GM21619 (cell line): ENCODE measurements around the gene EP400.
"Not testable (repeated sequence)": the region's sequence is repeated elsewhere in the genome, so short reads cannot be mapped to it uniquely, and the experiment has no call there.

Source experiments
- ATAC-seq: cut with Tn5 transposase; IDR thresholded peaks from one replicate; pipeline ENCODE4 v1.9.1; 2021; ENCODE audit not compliant: unreplicated experiment

EP400 gene

DNA sequence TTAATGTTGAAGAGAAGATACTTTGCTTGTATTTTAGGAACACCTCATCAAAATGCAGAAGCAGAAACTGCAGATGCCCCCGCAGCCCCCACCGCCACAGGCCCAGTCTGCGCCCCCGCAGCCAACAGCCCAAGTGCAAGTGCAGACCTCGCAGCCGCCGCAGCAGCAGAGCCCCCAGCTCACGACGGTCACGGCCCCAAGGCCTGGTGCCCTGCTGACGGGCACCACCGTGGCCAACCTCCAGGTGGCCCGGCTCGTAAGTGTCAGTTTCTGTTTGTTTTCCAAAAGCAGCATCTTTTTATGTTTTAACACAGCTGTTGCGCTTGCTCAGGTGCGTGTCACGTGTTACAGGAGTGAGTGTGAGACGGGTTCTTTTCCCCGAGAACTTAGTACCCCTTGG is 114.9 kb downstream of the EP400 start:
- no peak for ATAC-seq

DNA sequence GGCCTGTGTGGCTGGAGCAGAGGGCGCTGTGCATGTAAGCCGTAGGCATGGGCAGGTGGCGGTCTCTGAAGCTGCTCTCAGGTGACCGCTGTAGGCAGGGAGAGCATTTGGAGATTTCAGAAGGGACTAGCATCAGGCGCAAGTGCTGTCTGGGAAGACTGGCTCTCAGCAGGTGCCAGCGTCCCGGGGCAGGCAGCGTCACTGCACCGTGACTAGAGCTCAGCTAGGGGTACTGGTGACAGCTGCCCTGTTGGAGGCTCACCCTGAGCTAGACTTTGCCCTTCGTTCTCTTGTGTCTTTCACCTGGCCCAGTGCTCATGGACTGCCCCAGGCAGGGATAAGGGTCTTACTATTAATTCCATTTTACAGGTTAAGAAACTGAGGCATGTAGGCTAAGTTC is 115.5 kb downstream of the EP400 start:
- no peak for ATAC-seq

DNA sequence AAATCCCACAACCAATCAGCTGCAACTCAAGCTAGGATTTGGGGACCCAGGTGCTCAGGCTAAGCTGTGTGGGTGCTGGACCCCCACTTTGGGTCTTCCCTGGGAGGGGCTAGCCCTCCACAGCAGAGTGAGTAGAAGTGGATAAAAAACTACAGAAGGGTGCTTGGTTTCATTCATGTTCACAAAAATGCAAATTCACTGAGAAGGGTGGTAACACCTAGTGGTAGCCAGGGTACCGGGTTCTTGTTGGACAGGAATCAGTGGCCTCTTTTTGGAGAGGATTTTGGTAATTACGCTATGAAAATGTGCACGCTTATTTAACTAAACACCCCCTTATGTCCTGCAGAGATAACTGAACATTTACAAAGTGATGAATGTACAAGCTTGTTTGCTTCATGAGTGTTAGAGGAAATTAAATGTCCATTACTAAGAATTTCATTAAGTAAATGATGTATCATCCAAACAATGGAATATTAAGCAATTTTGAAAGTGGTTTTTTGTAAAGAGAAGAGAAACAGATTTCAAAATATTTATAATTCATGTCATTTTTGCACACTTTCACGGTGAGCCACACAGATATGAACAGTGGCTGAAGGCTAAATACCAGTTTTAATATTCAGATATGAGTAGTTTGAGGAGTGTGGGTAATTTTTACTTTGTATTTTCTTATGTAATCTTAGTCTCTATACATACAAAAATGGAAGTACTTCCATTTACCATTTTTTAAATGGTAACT is 116.0 kb downstream of the EP400 start:
- ATAC-seq = no peak

DNA sequence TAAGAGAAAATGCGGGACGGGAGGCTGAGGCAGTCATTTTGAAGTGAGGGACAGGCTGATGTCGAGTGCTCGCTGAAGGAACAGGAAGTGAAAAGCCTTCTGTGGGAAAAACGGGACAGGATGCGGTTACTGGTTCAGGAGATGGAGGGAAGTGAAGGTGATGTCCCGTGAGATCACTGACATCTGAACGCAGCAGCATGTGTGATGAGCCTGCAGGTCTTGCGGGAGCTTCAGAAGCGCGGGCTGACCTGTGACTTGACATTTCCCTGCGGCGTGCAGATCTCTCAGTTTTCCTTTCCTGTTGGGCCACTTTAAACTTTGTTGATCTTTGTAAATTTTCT is 116.6 kb downstream of the EP400 start:
- peak; percentile 36 for ATAC-seq

DNA sequence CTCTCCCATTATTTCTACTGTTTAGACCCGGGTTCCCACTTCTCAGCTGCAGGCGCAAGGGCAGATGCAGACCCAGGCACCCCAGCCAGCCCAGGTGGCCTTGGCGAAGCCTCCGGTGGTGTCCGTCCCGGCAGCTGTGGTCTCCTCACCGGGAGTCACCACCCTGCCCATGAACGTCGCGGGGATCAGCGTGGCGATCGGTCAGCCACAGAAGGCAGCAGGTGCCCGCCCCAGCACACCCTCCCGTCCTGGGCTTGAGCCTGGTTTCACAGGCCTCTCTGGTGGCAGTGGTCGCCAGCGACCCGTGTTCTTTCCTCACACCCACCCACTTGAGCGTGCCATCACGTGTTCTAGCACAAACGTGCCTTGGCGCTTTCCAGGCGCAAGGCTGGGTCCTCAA is 117.0 kb downstream of the EP400 start:
- ATAC-seq = no peak

DNA sequence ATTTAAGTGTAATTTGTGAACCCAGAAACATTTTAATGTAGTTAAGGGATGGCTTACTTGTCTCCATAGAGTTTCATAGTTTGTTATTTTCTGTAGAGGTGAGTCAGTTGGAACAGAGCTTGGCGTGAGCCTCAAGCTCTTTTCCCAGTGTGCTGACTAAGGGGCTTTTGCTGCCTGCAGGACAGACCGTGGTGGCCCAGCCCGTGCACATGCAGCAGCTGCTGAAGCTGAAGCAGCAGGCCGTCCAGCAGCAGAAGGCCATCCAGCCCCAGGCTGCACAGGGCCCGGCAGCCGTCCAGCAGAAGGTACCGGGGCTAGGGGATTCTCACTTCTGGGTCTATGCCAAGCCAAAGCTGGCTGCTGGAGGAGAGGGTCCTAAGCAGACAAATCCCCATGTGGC is 117.4 kb downstream of the EP400 start:
- ATAC-seq = no peak

DNA sequence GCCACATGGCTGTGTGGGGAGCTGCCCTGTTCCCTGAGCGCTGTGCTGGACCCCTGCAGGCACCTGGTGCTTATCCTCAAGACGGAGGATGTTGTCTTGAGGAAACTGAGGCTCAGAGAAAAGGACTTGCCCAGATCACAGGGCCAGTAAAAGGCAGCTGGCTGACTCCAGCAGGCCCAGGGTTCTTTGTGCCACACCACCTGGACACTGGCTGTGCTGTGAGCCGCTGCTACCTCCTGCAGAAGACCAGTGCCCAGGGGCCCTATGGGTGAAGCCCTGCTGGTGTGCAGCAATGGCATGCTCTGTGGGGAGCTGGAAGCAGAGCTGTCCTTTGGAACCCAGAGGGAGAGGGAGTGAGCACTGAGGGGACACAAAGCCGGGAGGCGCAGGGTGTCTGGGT is 118.5 kb downstream of the EP400 start:
- ATAC-seq = no peak

DNA sequence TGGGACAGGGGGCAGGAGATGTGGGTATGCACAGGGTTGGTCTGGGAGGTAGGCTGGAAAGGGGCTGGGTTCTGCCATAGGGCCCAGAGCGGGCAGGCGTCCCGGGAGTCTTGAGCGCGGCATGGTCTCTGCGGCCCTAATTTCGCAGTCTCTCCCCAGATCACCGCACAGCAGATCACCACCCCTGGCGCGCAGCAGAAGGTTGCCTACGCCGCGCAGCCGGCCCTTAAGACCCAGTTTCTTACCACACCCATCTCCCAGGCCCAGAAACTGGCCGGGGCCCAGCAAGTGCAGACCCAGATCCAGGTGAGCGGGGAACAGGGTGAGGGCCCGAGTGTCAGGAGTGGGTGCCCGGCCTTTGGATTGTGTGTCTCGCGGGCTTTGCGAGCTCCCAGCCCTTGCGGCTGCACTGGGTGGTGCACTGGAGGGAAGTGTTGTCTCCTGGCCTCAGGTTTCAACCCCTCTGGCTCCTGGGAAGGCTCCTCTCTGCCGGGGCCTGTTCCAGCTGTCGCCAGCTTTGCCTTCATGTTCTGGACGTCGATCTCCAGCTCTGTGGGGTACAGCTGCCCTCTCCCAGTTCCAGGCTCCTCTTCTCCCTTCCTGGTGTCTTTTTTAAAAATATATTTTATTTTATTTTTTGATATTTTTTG is 119.7 kb downstream of the EP400 start:
- ATAC-seq = no peak

DNA sequence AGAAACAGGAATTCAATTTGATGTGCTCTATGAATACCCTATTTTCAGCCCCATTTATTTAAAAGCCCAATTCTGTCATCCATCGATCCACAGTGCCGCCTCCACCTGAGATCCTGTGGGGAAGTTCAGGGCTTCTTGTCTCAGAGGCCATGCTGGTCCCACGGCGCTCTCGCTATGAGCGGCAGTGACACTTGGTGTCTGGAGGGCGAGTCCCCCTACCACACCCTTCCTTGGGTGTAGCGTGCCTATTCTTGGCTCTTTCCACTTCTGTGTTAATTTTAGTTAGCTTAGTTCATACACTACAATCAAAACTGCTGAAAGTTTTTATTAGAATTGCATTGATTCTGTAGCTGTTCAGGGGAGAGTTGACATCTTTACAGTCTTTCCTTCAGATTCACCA is 120.6 kb downstream of the EP400 start:
- no peak for ATAC-seq

DNA sequence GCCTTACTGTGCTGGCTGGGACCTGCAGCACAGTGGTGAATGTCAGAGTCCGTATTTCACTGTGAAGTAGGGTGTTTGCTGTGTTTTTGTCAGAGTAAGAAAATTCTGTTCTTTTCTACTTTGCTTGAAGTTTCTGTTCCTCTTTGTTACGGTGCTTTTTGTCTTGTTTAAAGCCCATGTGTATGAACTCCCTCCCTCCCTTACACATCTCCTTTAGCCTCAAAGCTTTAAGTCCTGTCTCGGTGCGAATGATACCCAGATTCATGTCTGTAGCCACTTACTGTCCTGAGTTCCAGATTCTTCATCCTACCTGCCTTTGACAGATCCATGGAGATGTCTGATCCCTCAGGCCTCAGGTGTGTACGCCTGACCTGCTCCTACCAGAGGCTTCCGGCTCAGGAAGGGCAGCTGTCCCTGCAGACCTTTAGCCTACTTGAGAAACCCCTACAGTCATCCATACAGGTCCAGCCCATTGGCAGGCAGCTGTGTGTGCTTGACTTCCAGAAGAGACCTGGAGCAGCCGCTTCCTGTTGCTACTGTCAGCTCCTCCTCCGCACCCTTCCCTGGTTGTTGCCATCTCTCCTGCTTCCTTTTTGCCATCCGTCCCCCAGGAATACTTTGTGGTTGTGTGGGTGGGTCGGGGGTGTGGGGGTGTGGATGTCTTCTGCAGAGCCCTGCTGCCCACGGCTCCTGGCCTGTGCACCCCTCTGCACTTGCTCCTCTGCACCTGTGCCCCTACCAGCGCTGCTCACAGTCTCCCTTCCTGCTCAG is 121.5 kb downstream of the EP400 start:
- peak; percentile 73 for ATAC-seq

DNA sequence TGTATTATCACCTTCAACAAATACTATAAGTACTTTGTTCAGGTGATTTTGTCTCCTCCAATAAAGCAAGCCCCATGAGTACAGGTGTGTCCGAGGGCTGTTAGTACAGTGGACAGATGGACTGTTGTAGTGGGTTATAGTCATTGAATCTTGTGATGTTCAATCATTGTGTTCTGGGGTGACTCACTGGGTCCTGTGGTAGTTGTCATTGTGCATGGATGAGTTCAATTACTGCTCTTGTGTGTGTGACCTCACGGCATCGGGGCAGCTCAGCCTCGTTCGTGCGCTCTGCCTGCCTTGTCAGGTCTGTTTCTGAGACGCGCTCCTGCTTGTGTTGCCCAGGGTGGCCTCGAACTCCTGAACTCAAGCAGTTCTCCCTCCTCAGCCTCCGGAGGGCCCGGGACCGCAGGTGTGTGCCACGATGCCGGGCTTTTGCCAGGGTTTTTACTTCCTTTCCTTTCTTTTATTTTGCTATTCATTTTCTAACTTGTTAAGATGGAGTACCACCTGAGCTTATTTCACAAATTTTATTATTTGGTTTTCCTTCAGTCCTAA is 122.2 kb downstream of the EP400 start:
- ATAC-seq = peak; percentile 9

DNA sequence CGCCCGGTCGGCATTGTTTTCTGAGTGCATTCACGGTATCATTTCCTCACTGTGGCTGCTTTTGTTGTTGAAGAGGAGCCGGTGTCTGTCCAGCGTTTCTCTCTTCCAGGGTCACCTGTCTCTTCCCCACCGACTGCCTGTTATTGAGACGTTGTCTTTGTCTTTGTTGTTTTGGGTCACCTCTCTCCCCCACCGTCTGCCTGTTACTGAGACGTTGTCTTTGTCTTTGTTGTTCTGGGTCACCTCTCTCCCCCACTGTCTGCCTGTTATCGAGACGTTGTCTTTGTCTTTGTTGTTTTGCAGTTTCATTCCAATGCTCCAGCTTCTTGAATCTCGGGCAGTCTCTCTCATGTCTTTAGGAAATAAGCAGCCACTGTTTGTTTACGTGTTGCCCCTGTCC is 124.5 kb downstream of the EP400 start:
- no peak for ATAC-seq

DNA sequence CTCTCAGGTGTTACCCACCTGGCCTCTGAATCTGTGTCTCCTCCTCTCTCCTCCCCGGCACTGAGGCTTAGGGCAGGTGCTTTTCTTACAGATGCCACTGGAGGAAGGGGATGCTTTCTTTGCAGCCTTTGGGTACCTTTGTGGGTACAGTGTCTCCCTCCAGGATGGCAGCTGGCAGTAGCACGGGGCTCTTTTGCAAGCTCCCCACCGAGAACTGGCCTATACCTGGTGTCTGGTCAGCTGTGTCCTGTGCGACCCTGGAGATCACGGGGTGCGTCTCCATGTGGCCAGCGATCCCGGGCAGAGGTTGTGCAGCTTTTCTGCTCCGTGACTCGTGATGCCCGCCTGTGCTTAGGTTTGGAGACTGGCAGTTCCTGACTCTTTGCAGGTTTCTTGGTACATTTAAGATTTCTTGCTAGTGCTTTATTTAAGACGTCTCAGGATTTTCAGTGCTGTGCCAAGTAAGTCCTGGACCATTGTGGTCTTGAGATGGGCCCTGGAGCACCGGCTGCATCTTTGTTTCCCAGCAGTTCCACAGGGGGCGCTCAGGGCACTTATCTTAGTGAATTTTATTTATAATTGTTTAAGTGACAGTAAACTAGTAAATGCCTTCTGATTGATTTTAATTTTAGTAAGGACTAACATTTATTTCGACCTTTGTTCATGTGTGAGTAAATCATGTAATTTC is 125.4 kb downstream of the EP400 start:
- ATAC-seq = no peak

DNA sequence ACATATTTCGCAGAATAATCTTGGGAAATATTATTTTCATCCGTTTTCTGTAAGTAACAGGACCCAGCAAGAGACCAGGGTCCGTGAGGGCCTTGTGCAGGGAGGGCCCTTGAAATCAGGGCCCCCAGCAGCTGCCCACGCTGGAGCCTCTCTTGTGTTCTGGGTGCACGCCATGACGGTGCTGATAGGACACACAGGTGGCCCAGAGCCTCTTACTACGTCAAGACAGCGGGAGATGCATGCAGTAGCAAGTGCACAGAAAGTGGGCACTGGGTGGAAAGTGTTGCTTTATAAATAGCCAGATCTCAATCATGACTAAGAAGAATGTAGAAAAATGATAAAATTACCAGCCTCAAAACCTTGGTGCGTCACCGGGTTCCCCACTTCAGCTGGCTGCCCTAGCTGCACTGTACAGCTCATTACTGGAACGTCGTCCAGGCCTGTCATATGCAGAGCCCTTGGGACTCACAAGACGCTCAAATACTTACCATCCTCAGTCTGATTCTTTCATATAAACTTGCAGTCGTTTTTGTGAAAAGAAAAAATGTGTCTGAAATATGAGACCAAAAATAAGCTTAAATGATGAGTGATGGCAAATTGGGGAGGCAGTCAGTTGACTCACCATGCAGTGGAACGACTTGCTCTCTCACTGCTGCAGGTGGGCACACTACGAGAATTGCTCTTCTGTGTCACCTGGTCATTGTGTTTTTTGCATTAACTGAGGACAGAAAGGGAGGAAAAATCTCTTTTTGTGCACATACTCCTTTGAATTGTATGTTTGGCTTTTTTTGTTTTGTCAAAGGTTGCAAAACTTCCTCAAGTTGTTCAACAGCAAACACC is 126.2 kb downstream of the EP400 start:
- no peak for ATAC-seq

DNA sequence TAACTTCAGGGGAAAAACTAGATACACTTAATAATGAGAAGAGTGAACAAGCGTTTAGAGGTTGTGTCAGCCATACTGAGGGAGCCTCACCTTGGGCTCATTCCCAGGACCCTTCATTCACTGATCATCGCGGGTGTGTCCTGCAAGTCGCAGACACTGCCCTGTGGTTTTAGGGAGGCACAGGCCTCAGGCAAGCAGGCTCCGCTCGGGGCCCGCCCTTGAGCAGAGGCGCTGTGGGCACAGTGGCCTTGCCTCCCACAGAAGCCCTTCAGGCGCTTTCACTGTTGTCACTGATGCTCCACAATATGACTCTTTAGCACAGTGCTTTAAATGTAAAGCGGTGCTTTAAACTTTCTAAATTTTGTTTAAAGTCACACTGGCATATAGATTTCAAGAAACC is 127.0 kb downstream of the EP400 start:
- no peak for ATAC-seq

DNA sequence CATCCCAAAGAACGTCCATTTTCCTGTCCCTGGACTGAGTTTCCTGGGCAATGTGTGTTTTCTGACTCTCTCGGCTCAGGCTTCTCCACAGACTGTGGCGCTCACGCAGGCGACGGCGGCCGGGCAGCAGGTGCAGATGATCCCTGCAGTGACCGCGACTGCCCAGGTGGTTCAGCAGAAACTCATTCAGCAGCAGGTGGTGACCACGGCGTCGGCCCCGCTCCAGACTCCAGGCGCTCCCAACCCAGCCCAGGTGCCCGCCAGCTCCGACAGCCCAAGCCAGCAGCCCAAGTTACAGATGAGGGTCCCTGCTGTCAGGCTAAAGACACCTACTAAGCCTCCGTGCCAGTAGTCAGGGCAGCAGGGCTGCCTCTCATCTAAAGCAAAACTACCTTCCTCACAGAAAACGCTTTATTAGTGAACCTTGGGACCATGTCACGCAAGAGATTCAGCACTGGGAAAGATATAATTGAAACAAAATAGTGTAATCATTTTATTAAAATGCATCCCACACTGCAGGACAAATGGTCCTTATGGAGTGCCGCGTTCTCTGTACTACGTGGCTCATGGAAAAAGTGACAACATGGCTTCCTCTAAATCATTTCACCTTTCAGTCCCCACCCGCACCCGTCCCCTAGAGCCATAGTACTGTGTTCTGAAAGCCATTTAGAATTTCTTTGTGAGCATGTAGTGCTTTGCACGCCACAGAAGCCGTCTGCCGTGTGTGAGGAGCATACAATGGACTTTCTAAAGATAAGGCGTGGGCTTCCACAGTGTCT is 127.8 kb downstream of the EP400 start:
- ATAC-seq = no peak

DNA sequence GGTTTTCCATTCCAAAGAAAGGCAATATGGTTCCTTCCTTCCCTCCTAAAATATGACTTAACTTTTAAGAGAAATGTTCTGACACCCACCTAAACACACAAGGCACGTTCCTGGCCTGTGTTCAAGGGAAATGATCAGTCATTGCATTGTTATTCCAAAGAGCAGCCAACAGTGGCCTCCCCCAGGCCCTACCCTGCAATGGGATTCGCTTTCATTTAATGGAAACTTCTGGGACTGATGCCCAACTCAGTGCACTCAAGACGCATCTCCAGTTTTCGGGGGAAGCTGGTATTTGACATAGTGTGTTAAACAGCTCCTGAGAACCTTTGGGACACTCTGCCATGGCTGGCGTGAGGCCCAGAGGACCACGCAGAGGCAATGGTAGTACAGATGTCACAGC is 128.4 kb downstream of the EP400 start:
- no peak for ATAC-seq

DNA sequence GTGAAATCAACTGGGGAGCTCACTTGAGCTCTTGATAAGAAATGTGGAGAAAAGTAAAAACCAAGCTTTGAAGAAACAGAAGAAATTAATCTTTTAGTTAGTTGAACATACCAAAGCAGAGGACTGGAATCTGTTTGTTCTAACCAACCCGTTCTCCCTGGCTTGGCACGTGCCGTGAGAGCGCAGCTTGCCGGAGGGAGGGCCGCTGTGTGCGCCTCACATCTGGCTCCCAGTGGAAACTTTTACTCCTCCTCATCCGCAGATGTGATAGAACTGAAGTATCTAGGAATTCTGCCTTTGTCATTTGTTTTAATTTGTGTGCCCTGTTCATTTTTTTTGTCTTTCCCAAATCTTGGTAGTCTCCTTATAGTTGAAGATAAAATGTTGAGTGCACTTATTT is 129.5 kb downstream of the EP400 start:
- no peak for ATAC-seq

DNA sequence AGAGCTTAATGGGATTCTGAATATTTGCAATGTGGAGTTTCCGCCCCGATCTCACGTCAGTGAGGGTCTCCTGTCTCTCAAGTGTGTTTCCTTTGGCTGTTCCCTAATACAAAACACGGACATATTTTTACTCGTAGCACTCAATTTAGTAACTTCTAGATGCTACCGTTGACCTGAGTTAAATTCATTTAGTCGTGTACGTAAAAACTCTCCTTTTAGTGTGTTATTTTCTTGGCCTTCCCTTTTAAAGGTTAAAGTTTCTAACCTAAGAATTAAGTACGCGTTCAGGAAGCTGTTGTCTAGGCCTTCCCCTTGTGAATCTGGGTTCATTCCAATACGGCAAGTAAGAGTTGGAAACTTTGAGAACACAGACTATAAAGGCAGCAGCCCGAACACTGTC is 130.0 kb downstream of the EP400 start:
- no peak for ATAC-seq

DNA sequence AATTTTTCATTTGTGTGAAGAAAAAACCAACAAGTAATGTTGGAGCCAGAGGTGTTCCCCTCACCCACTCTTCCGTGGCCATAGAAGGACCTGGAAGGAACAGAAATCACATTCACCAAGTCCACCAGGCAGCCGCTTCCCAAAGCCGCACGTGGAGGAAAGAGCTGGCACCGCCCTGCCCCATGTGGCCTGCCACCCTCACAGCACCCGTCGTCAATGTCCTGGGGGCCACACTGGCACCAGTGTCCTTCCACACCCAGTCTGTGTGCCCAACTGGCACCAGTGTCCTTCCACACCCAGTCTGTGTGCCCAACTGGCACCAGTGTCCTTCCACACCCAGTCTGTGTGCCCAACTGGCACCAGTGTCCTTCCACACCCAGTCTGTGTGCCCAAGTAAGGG is 130.8 kb downstream of the EP400 start:
- ATAC-seq = not testable (repeated sequence)
